GM12892 (cell line): ENCODE data around the gene ADSS1.

Experiments
- DNase-seq: peaks from one replicate; pipeline ENCODE4 v3.0.0; 2011; ENCODE audit not compliant: insufficient read length
- FAIRE-seq: peaks from 2 replicates; lab custom pipeline; 2011; peaks lifted over from hg19 to GRCh38; lab: Jason Lieb, UNC
- POLR2A ChIP-seq: IDR thresholded peaks from 2 replicates; pipeline ENCODE4 v1.6.1; 2011; ENCODE audit warnings: low read depth, low read length, control low read depth
- POLR2AphosphoS5 ChIP-seq: IDR thresholded peaks from 2 replicates; pipeline ENCODE4 v1.6.1; 2011; ENCODE audit warnings: low read depth, low read length, control low read depth
- TAF1 ChIP-seq: IDR thresholded peaks from 2 replicates; pipeline ENCODE4 v1.6.1; 2011; ENCODE audit warnings: low read depth, mild to moderate bottlenecking, control low read depth, low read length, borderline replicate concordance

ADSS1 gene

GRCh38 chr14:104734051-104734587, 10.1 kb downstream of the ADSS1 start:
- no peak for FAIRE-seq
- DNase-seq = no peak
- no peak for TF ChIP-seq POLR2AphosphoS5
- TF ChIP-seq POLR2A = no peak
- no peak for TF ChIP-seq TAF1

GRCh38 chr14:104734601-104734990, 10.6 kb downstream of the ADSS1 start:
- FAIRE-seq = no peak
- DNase-seq = no peak
- TF ChIP-seq POLR2A (no peak), POLR2AphosphoS5 (no peak), TAF1 (no peak)

- FAIRE-seq = no peak
- no peak for TF ChIP-seq POLR2AphosphoS5
- TF ChIP-seq TAF1 = no peak
- no peak for TF ChIP-seq POLR2A
- DNase-seq = no peak
Measured at GRCh38 chr14:104734991-104735779, 11.2 kb downstream of the ADSS1 start.

- no peak for FAIRE-seq
- TF ChIP-seq POLR2A (no peak), TAF1 (no peak), POLR2AphosphoS5 (no peak)
- no peak for DNase-seq
Measured at GRCh38 chr14:104735830-104736642, 12.0 kb downstream of the ADSS1 start.

GRCh38 chr14:104738375-104739019, 14.5 kb downstream of the ADSS1 start:
- FAIRE-seq = no peak
- DNase-seq = no peak
- no peak for TF ChIP-seq POLR2AphosphoS5
- TF ChIP-seq TAF1 = no peak
- no peak for TF ChIP-seq POLR2A

GRCh38 chr14:104739026-104739425, 15.0 kb downstream of the ADSS1 start:
- DNase-seq (no peak), FAIRE-seq (no peak)
- TF ChIP-seq POLR2AphosphoS5 (no peak), TAF1 (no peak), POLR2A (no peak)

- FAIRE-seq (no peak), DNase-seq (no peak)
- TF ChIP-seq TAF1 (no peak), POLR2AphosphoS5 (no peak; the same call in 1 of the 2 replicates), POLR2A (no peak)
Measured at GRCh38 chr14:104739546-104740516, 15.8 kb downstream of the ADSS1 start.

GRCh38 chr14:104741108-104741802, 17.2 kb downstream of the ADSS1 start:
- DNase-seq (no peak), FAIRE-seq (no peak)
- no peak for TF ChIP-seq POLR2AphosphoS5
- TF ChIP-seq POLR2A = no peak
- no peak for TF ChIP-seq TAF1

GRCh38 chr14:104741803-104742251, 17.8 kb downstream of the ADSS1 start:
- TF ChIP-seq POLR2AphosphoS5 (no peak), POLR2A (no peak), TAF1 (no peak)
- FAIRE-seq = no peak
- DNase-seq = no peak
